Activated CD8-positive, alpha-beta T cell treated with anti-CD3 and anti-CD28 coated beads for 36 hours (primary cell): ENCODE data around the gene RGS12. TPM values are rescaled to one million over a fixed set of nuclear protein-coding genes. Genes with fewer than 3 reads are reported as not detected.

Source experiments
- ATAC-seq: fragments of 200-7000 bp; cut with Tn5 transposase; one replicate; pipeline ENCODE4 v1.10.0; 2021; ENCODE audit warnings: mild to moderate bottlenecking, moderate library complexity
- CTCF ChIA-PET: fragments of 350-600 bp; sonication (Branson Sonifier 250); formaldehyde crosslinking; loops from one replicate; lab custom pipeline; 2021; ENCODE audit warnings: antibody characterized with exemption; lab: Charles Lee
- POLR2A ChIA-PET: fragments of 350-600 bp; sonication (Branson Sonifier 250); formaldehyde crosslinking; loops from one replicate; lab custom pipeline; 2021; ENCODE audit warnings: antibody characterized with exemption; lab: Charles Lee
- DNase-seq: peaks from one replicate; pipeline ENCODE4 v3.0.0-alpha.2; 2020
- H3K27ac Mint-ChIP-seq: one replicate; pipeline ENCODE4 v1.8.0; 2021; ENCODE audit warnings: mild to moderate bottlenecking, mixed read lengths
- H3K27me3 Mint-ChIP-seq: one replicate; pipeline ENCODE4 v1.8.0; 2021; ENCODE audit warnings: mixed read lengths
- H3K36me3 Mint-ChIP-seq: one replicate; pipeline ENCODE4 v1.8.0; 2021; ENCODE audit warnings: low read depth, mixed read lengths
- H3K4me1 Mint-ChIP-seq: one replicate; pipeline ENCODE4 v1.8.0; 2021; ENCODE audit warnings: low read depth, mixed read lengths
- H3K4me3 Mint-ChIP-seq: one replicate; pipeline ENCODE4 v1.8.0; 2021; ENCODE audit warnings: mild to moderate bottlenecking, moderate library complexity, mixed read lengths
- H3K9me3 Mint-ChIP-seq: one replicate; pipeline ENCODE4 v1.8.0; 2021; ENCODE audit warnings: mixed read lengths
- CTCF ChIP-seq: fragments of 200-600 bp; IDR thresholded peaks from one replicate; pipeline ENCODE4 v1.8.0; 2022; ENCODE audit warnings: antibody characterized with exemption, mild to moderate bottlenecking
- intact Hi-C: fragments of 100-400 bp; cut with micrococcal nuclease; formaldehyde crosslinking; loops from one replicate; pipeline ENCODE4 v1.10.0; 2022
- total RNA-seq, 2 experiments: library from RNA; stranded (reverse); gene quantifications; one replicate each; pipeline ENCODE4 v1.2.3, GENCODE V29; 2021

RGS12 gene
- total RNA-seq, 2 experiments from 2014 or later = 4.6 to 4.7 TPM

GRCh38 chr4:3335982-3336381, 43.2 kb downstream of the RGS12 start:
- no peak for TF ChIP-seq CTCF
- no peaks in the 10 kb centered on the region for H3K36me3 Mint-ChIP-seq
- H3K4me1 Mint-ChIP-seq = peaks cover 3% of the 10 kb centered on the region
- no peaks in the 10 kb centered on the region for H3K27me3 Mint-ChIP-seq
- POLR2A ChIA-PET = interaction anchor here (0.6 kb wide), 1 partner anchor 30 kb away, joined by 3 read pairs; no protein-coding TSS in a partner anchor
- no peak overlapping the region for H3K27ac Mint-ChIP-seq
- DNase-seq (no peak), ATAC-seq (no peak)
- H3K9me3 Mint-ChIP-seq = no peaks in the 10 kb centered on the region
- no peak overlapping the region for H3K4me3 Mint-ChIP-seq
- intact Hi-C loops = no loop called here
- CTCF ChIA-PET = interaction anchor here (2.2 kb wide), 1 partner anchor 10 kb away, joined by 7 read pairs; no protein-coding TSS in a partner anchor

- Mint-ChIP-seq H3K9me3 (no peaks in the 10 kb centered on the region), H3K36me3 (no peaks in the 10 kb centered on the region), H3K27ac (no peak overlapping the region), H3K27me3 (no peaks in the 10 kb centered on the region), H3K4me1 (peaks cover 3% of the 10 kb centered on the region), H3K4me3 (no peak overlapping the region)
- ChIA-PET POLR2A (interaction anchor here (0.6 kb wide), 1 partner anchor 31 kb away, joined by 3 read pairs; no protein-coding TSS in a partner anchor), CTCF (interaction anchor here (2.2 kb wide), 1 partner anchor 9 kb away, joined by 7 read pairs; no protein-coding TSS in a partner anchor)
- DNase-seq = no peak
- intact Hi-C loops = no loop called here
- no peak for TF ChIP-seq CTCF
- ATAC-seq = no peak
Measured at GRCh38 chr4:3336382-3337356, 43.8 kb downstream of the RGS12 start.

- CTCF ChIA-PET = no interaction called here
Measured at GRCh38 chr4:3337357-3337732, 44.5 kb downstream of the RGS12 start.

GRCh38 chr4:3337811-3338210, 45.0 kb downstream of the RGS12 start:
- DNase-seq = no peak
- H3K36me3 Mint-ChIP-seq = no peaks in the 10 kb centered on the region
- H3K9me3 Mint-ChIP-seq = no peaks in the 10 kb centered on the region
- ChIA-PET POLR2A (no interaction called here), CTCF (no interaction called here)
- no peaks in the 10 kb centered on the region for H3K27me3 Mint-ChIP-seq
- no peak overlapping the region for H3K4me3 Mint-ChIP-seq
- no peak for TF ChIP-seq CTCF
- H3K4me1 Mint-ChIP-seq = peaks cover 15% of the 10 kb centered on the region
- intact Hi-C loops = no loop called here
- H3K27ac Mint-ChIP-seq = no peak overlapping the region
- no peak for ATAC-seq

More at GRCh38 chr4:3337357-3337732, 44.5 kb downstream of the RGS12 start:
- no peak for DNase-seq
- POLR2A ChIA-PET = no interaction called here
- no peaks in the 10 kb centered on the region for H3K27me3 Mint-ChIP-seq
- no peak overlapping the region for H3K27ac Mint-ChIP-seq
- no peaks in the 10 kb centered on the region for H3K9me3 Mint-ChIP-seq
- intact Hi-C loops = no loop called here
- H3K36me3 Mint-ChIP-seq = no peaks in the 10 kb centered on the region
- peaks cover 10% of the 10 kb centered on the region for H3K4me1 Mint-ChIP-seq
- no peak for ATAC-seq
- no peak overlapping the region for H3K4me3 Mint-ChIP-seq
- no peak for TF ChIP-seq CTCF

- POLR2A ChIA-PET = no interaction called here
Measured at GRCh38 chr4:3338321-3338838, 45.6 kb downstream of the RGS12 start.

More at GRCh38 chr4:3338321-3338838, 45.6 kb downstream of the RGS12 start:
- H3K27me3 Mint-ChIP-seq = no peaks in the 10 kb centered on the region
- H3K4me1 Mint-ChIP-seq = peaks cover 18% of the 10 kb centered on the region
- TF ChIP-seq CTCF = no peak
- H3K36me3 Mint-ChIP-seq = no peaks in the 10 kb centered on the region
- CTCF ChIA-PET = no interaction called here
- no peaks in the 10 kb centered on the region for H3K9me3 Mint-ChIP-seq
- ATAC-seq = no peak
- no peak overlapping the region for H3K4me3 Mint-ChIP-seq
- intact Hi-C loops = no loop called here
- DNase-seq = no peak
- no peak overlapping the region for H3K27ac Mint-ChIP-seq
